MCF 10A (cell line): ENCODE data around the gene LRRN2. TPM values are rescaled to one million over a fixed set of nuclear protein-coding genes. Genes with fewer than 3 reads are reported as not detected.

Experiments used
- BruUV-seq: library from RNA; stranded (reverse); fragments of 400-500 nt; replicated peaks from 2 replicates; lab custom pipeline; 2021; lab: Mats Ljungman, UMichigan
- CTCF ChIA-PET: fragments of 300-600 bp; sonication (Branson Sonifier 250); formaldehyde crosslinking; extraction: SDS; loops from one replicate; lab custom pipeline; 2021; ENCODE audit warnings: antibody characterized with exemption, inconsistent platforms; lab: Yijun Ruan, JAX
- POLR2A ChIA-PET: fragments of 300-600, 350-650 bp; sonication (Branson Sonifier 250); formaldehyde crosslinking; extraction: SDS; loops from one replicate; lab custom pipeline; 2020; ENCODE audit warnings: antibody characterized with exemption, inconsistent platforms; lab: Yijun Ruan, JAX
- DNase-seq: peaks from one replicate; pipeline ENCODE4 v3.0.0-alpha.2; 2018; ENCODE audit not compliant: unreplicated experiment
- H3K27ac Mint-ChIP-seq: one replicate; pipeline ENCODE4 v1.8.0; 2022; ENCODE audit warnings: mild to moderate bottlenecking, low read depth, mixed read lengths; ENCODE audit not compliant: unreplicated experiment
- H3K27me3 Mint-ChIP-seq: one replicate; pipeline ENCODE4 v1.8.0; 2022; ENCODE audit warnings: mixed read lengths; ENCODE audit not compliant: insufficient read depth, unreplicated experiment
- H3K36me3 Mint-ChIP-seq: one replicate; pipeline ENCODE4 v1.8.0; 2022; ENCODE audit warnings: mild to moderate bottlenecking, moderate library complexity, mixed read lengths; ENCODE audit not compliant: insufficient read depth, unreplicated experiment
- H3K4me1 Mint-ChIP-seq: one replicate; pipeline ENCODE4 v1.8.0; 2022; ENCODE audit warnings: mixed read lengths; ENCODE audit not compliant: insufficient read depth, unreplicated experiment
- H3K4me3 Mint-ChIP-seq: one replicate; pipeline ENCODE4 v1.8.0; 2022; ENCODE audit warnings: mild to moderate bottlenecking, moderate library complexity, mixed read lengths; ENCODE audit not compliant: unreplicated experiment
- H3K9me3 Mint-ChIP-seq: one replicate; pipeline ENCODE4 v1.8.0; 2022; ENCODE audit warnings: mixed read lengths; ENCODE audit not compliant: unreplicated experiment
- intact Hi-C: fragments of 100-400 bp; cut with micrococcal nuclease; formaldehyde crosslinking; loops from 2 replicates; pipeline ENCODE4 v1.14.1; 2022
- total RNA-seq: library from RNA; stranded (reverse); gene quantifications from 2 replicates; pipeline ENCODE4 v1.2.3, GENCODE V29; 2022
- TF ChIP-seq, protein P1 (sequence below): fragments of 200-600 bp; IDR thresholded peaks from one replicate; pipeline ENCODE4 v1.8.0; 2022; ENCODE audit warnings: antibody characterized with exemption, mild to moderate bottlenecking; ENCODE audit not compliant: unreplicated experiment

The LRRN2 gene
- total RNA-seq, 1 experiment from 2014 or later: not detected

DNA sequence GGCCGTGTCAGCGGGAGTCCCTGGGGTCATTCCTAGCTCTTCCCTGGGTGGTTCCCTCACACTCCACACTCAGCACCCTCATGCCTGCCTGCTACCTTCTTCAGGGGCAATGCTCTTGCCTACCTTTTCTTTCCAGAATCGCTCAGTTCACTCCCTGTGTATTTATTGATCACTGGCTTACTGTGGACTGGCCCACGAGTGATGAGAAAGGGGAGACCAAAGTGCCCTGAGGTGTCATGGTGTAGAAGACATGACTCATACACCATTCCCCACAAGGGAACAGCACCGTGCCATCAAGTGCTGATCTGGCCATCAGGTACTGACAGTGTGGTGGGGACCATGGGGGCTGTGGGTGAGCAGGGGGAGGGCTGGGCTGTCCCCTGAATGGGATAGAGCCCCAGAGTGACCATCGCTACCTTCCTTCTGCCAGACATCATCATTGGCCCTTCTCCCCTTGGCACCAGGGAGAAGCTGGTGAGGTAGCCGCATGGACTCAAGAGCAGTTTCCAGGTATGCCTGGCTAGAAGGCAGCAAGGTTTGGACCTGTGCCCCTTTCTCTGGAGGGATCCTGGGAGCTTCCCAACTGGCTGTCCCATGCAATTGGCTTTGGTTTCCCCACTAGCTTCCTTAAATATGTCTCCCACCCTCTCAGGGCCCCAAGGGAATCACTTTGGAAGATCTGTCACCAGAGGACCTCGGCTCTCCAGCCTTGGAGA lies 17.2 kb upstream of the LRRN2 start:
- peaks cover 18% of the 10 kb centered on the region for H3K4me1 Mint-ChIP-seq

DNA sequence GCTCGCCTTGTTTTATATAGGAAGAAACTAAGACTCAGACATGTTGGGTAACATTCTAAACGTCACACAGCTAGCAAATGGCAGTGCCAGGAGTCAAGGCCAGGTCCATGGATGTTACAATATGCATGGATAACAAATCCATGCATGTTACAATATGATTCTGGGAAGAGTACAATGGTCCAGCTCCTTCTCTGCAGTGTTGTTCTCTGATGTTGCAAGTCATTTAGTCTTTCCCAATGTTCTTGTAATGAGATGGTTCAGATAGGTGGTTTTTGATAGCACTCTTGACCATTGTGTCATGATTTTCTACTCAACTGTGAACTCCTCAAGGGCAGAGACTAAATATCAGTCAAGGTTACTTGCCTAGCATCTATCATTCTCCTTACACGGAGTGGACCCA lies 15.7 kb upstream of the LRRN2 start:
- no TSS peak for BruUV-seq
- POLR2A ChIA-PET: interaction anchor here (0.7 kb wide), 1 partner anchor 938 kb away, joined by 3 read pairs; no protein-coding TSS in a partner anchor
- TF ChIP-seq, protein P1, sequence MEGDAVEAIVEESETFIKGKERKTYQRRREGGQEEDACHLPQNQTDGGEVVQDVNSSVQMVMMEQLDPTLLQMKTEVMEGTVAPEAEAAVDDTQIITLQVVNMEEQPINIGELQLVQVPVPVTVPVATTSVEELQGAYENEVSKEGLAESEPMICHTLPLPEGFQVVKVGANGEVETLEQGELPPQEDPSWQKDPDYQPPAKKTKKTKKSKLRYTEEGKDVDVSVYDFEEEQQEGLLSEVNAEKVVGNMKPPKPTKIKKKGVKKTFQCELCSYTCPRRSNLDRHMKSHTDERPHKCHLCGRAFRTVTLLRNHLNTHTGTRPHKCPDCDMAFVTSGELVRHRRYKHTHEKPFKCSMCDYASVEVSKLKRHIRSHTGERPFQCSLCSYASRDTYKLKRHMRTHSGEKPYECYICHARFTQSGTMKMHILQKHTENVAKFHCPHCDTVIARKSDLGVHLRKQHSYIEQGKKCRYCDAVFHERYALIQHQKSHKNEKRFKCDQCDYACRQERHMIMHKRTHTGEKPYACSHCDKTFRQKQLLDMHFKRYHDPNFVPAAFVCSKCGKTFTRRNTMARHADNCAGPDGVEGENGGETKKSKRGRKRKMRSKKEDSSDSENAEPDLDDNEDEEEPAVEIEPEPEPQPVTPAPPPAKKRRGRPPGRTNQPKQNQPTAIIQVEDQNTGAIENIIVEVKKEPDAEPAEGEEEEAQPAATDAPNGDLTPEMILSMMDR: no peak
- H3K36me3 Mint-ChIP-seq: no peaks in the 10 kb centered on the region
- intact Hi-C loops: no loop called here
- no peaks in the 10 kb centered on the region for H3K27me3 Mint-ChIP-seq
- CTCF ChIA-PET: interaction anchor here (1.0 kb wide), 1 partner anchor 62 kb away, joined by 3 read pairs; no protein-coding TSS in a partner anchor
- no peak for DNase-seq
- peaks cover 18% of the 10 kb centered on the region for H3K4me1 Mint-ChIP-seq
- no peak overlapping the region for H3K4me3 Mint-ChIP-seq
- H3K9me3 Mint-ChIP-seq: no peaks in the 10 kb centered on the region
- H3K27ac Mint-ChIP-seq: no peak overlapping the region

More for the DNA sequence above, 17.2 kb upstream of the LRRN2 start:
- H3K4me3 Mint-ChIP-seq: no peak overlapping the region
- H3K27me3 Mint-ChIP-seq: no peaks in the 10 kb centered on the region
- no peak for DNase-seq
- ChIA-PET CTCF (interaction anchor here (1.0 to 2.9 kb wide), 5 partner anchors 15 to 105 kb away, joined by 3 to 12 read pairs (median 5); no protein-coding TSS in a partner anchor), POLR2A (no interaction called here)
- no TSS peak for BruUV-seq
- TF ChIP-seq, protein P1: no peak
- intact Hi-C loops: no loop called here
- no peaks in the 10 kb centered on the region for H3K9me3 Mint-ChIP-seq
- no peaks in the 10 kb centered on the region for H3K36me3 Mint-ChIP-seq
- no peak overlapping the region for H3K27ac Mint-ChIP-seq

- TF ChIP-seq, protein P1: no peak
- BruUV-seq: no TSS peak
- intact Hi-C loops: no loop called here
- Mint-ChIP-seq H3K36me3 (no peaks in the 10 kb centered on the region), H3K9me3 (no peaks in the 10 kb centered on the region), H3K4me3 (no peak overlapping the region), H3K4me1 (peaks cover 18% of the 10 kb centered on the region), H3K27me3 (no peaks in the 10 kb centered on the region), H3K27ac (peak overlapping the region; percentile 43)
- peak; percentile 94 for DNase-seq
- ChIA-PET CTCF (interaction anchor here (0.6 to 2.7 kb wide), 10 partner anchors 10 to 132 kb away, joined by 3 to 13 read pairs (median 4); no protein-coding TSS in a partner anchor), POLR2A (interaction anchor here (0.6 to 2.2 kb wide), 11 partner anchors 10 to 174 kb away, joined by 3 to 10 read pairs (median 3); no protein-coding TSS in a partner anchor)
Observed at GRCh38 chr1:204697893-204698292, 12.4 kb upstream of the LRRN2 start.

- Mint-ChIP-seq H3K4me1 (peaks cover 18% of the 10 kb centered on the region), H3K27ac (no peak overlapping the region), H3K9me3 (no peaks in the 10 kb centered on the region), H3K36me3 (no peaks in the 10 kb centered on the region), H3K4me3 (no peak overlapping the region), H3K27me3 (no peaks in the 10 kb centered on the region)
- intact Hi-C loops: no loop called here
- POLR2A ChIA-PET: interaction anchor here (1.3 to 2.2 kb wide), 2 partner anchors 9 to 30 kb away, joined by 3 to 7 read pairs; no protein-coding TSS in a partner anchor
- CTCF ChIA-PET: no interaction called here
- TF ChIP-seq, protein P1: no peak
- DNase-seq: no peak
- BruUV-seq: no TSS peak
Observed at GRCh38 chr1:204696606-204697005, 11.1 kb upstream of the LRRN2 start.
